ENCODE measurements around the gene SLCO2A1. TPM values are rescaled to one million over a fixed set of nuclear protein-coding genes. Genes with fewer than 3 reads are reported as not detected.
A peak's percentile ranks its signal among the peaks of the same experiment; 100 is the strongest.

The SLCO2A1 gene
- total and polyA plus RNA-seq, 8 donors: 34.7 to 180 (median 57.6) TPM

GRCh38 chr3:134030379-134031347 is 938 bp upstream of the SLCO2A1 start:
- peak; percentile 48 for ATAC-seq
- intact Hi-C loops (cut with DNase I): no loop called here
- H3K27ac ChIP-seq: no peak overlapping the region

DNA sequence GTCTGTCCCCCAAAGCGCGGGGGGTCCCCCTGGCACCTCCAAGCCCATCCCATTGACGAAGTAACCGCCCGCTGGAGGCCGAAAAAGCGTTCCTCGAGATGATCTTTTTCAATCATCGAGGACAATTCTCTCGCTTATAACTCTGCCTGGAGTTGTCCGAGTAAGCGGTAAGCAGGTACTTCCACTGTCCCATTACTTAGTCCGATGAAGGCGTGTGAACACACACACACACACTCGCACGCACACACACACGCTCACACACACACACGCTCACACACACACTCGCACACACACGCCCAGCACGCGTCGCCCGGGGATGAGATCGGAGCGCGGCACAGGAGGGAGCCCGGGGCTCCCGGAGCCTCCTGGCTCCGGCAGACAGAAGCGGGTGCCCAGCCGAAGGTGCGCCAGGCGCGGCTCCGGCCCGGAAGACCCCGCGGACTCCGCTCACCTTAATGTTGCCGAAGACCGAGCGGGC is 430 bp downstream of the SLCO2A1 start:
- ATAC-seq (peak; percentile 37), DNase-seq (peak in 2 of 4 donors; percentile 35 to 36)
- H3K27me3 ChIP-seq: peaks cover 0 to 42% of the 10 kb centered on the region in 2 donors
- H3K9me3 ChIP-seq: no peaks in the 10 kb centered on the region
- TF ChIP-seq CTCF (IDR thresholded peaks at IDR 0.05): no peak
- peak overlapping the region; percentile 53 to 70 for H3K27ac ChIP-seq
- intact Hi-C loops (cut with DNase I): no loop called here
- no peaks in the 10 kb centered on the region for H3K4me1 ChIP-seq
- H3K36me3 ChIP-seq: no peaks in the 10 kb centered on the region
- peak overlapping the region; percentile 45 to 48 for H3K4me3 ChIP-seq

More at GRCh38 chr3:134030379-134031347, 938 bp upstream of the SLCO2A1 start:
- Histone ChIP-seq H3K27me3 (peaks cover 0 to 42% of the 10 kb centered on the region in 2 donors), H3K36me3 (no peaks in the 10 kb centered on the region), H3K9me3 (no peaks in the 10 kb centered on the region), H3K4me3 (peak overlapping the region; percentile 45 to 48), H3K4me1 (no peaks in the 10 kb centered on the region)
- DNase-seq: peak in 2 of 4 donors; percentile 31 to 71
- TF ChIP-seq CTCF (IDR thresholded peaks at IDR 0.05): no peak

- Histone ChIP-seq H3K9me3 (no peaks in the 10 kb centered on the region), H3K4me1 (no peaks in the 10 kb centered on the region), H3K36me3 (no peaks in the 10 kb centered on the region), H3K27ac (peak overlapping the region; percentile 53 to 70), H3K4me3 (peak overlapping the region; percentile 45 to 48), H3K27me3 (peaks cover 0 to 42% of the 10 kb centered on the region in 2 donors)
- DNase-seq: no peak
- no peak for TF ChIP-seq CTCF (IDR thresholded peaks at IDR 0.05)
- intact Hi-C loops (cut with DNase I): no loop called here
- peak; percentile 46 for ATAC-seq
These were observed 1.1 kb downstream of the SLCO2A1 start for GRCh38 chr3:134028486-134029255.

- Histone ChIP-seq H3K9me3 (no peaks in the 10 kb centered on the region), H3K4me3 (peak overlapping the region; percentile 45 to 48), H3K4me1 (no peaks in the 10 kb centered on the region), H3K27me3 (peaks cover 0 to 42% of the 10 kb centered on the region in 2 donors), H3K36me3 (no peaks in the 10 kb centered on the region), H3K27ac (peak overlapping the region in 1 of 2 donors; percentile 53)
- DNase-seq: no peak
- intact Hi-C loops (cut with DNase I): no loop called here
- TF ChIP-seq CTCF (IDR thresholded peaks at IDR 0.05): no peak
- ATAC-seq: peak; percentile 45
These were observed 2.1 kb downstream of the SLCO2A1 start for GRCh38 chr3:134027631-134028030.
